Tibial nerve (tissue), 4 donors: ENCODE measurements around the gene SGTA.

ENCODE experiments used
- CTCF ChIP-seq, 5 experiments: fragments of 200-600 bp in 3 of 5; fragments of 450-650 bp in 2 of 5; sonication (generic) in 3 of 5; IDR thresholded peaks; one replicate each; pipeline ENCODE4 v1.5.1; 2016 to 2019; ENCODE audit warnings: antibody characterized with exemption in 5 of 5, mild to moderate bottlenecking in 3 of 5, moderate library complexity in 2 of 5
- EP300 ChIP-seq, 2 donors: sonication (generic); formaldehyde crosslinking; IDR thresholded peaks; one replicate each; pipeline ENCODE4 v1.6.1; 2017; ENCODE audit warnings: antibody characterized with exemption in 2 of 2, mild to moderate bottlenecking in 1 of 2
- POLR2A ChIP-seq, 2 donors: fragments of 450-650 bp; IDR thresholded peaks; one replicate each; pipeline ENCODE4 v1.6.1; 2017; ENCODE audit warnings: antibody characterized with exemption in 2 of 2, mild to moderate bottlenecking in 2 of 2, moderate library complexity in 2 of 2

- TF ChIP-seq CTCF (IDR thresholded peaks at IDR 0.05) (no peak), POLR2A (IDR thresholded peaks at IDR 0.05) (no peak), EP300 (IDR thresholded peaks at IDR 0.05) (no peak)
Observed at GRCh38 chr19:2740314-2740656, 42.8 kb downstream of the SGTA start.
